Suppressor macrophage treated with lipopolysaccharide for 4 hours (primary cell): Measurements from ENCODE around the gene FBLN1.
"Not testable (repeated sequence)": the region's sequence is repeated elsewhere in the genome, so short reads cannot be mapped to it uniquely, and the experiment has no call there.

Experiments used
- DNase-seq: peaks from one replicate; pipeline ENCODE4 v3.0.0-alpha.2; 2020

FBLN1 gene

GRCh38 chr22:45477366-45478107 lies 25.1 kb upstream of the FBLN1 start:
- DNase-seq, result no peak

GRCh38 chr22:45478108-45478771 lies 24.4 kb upstream of the FBLN1 start:
- no peak for DNase-seq

- DNase-seq, result no peak
Observed at GRCh38 chr22:45480717-45481116, 22.0 kb upstream of the FBLN1 start.

- no peak for DNase-seq
Observed at GRCh38 chr22:45481661-45482060, 21.0 kb upstream of the FBLN1 start.

GRCh38 chr22:45482169-45482568 lies 20.5 kb upstream of the FBLN1 start:
- no peak for DNase-seq

GRCh38 chr22:45483319-45483718 lies 19.4 kb upstream of the FBLN1 start:
- no peak for DNase-seq

GRCh38 chr22:45483918-45484499 lies 18.7 kb upstream of the FBLN1 start:
- DNase-seq, result no peak

- no peak for DNase-seq
Observed at GRCh38 chr22:45484742-45485141, 17.9 kb upstream of the FBLN1 start.

GRCh38 chr22:45485261-45485660 lies 17.4 kb upstream of the FBLN1 start:
- no peak for DNase-seq

- no peak for DNase-seq
Observed at GRCh38 chr22:45488764-45489370, 13.8 kb upstream of the FBLN1 start.

- no peak for DNase-seq
Observed at GRCh38 chr22:45490836-45491235, 11.8 kb upstream of the FBLN1 start.

GRCh38 chr22:45491841-45492240 lies 10.8 kb upstream of the FBLN1 start:
- DNase-seq, result no peak

- DNase-seq, result no peak
Observed at GRCh38 chr22:45493286-45493771, 9.4 kb upstream of the FBLN1 start.

- not testable (repeated sequence) for DNase-seq
Observed at GRCh38 chr22:45494306-45494705, 8.4 kb upstream of the FBLN1 start.

GRCh38 chr22:45495616-45496015 lies 7.1 kb upstream of the FBLN1 start:
- not testable (repeated sequence) for DNase-seq

GRCh38 chr22:45496451-45496941 lies 6.2 kb upstream of the FBLN1 start:
- no peak for DNase-seq

GRCh38 chr22:45497351-45498145 lies 5.1 kb upstream of the FBLN1 start:
- DNase-seq, result no peak

GRCh38 chr22:45499746-45500145 lies 2.9 kb upstream of the FBLN1 start:
- no peak for DNase-seq

- DNase-seq, result no peak
Observed at GRCh38 chr22:45503050-45503815, 550 bp downstream of the FBLN1 start.

GRCh38 chr22:45503816-45504372 lies 1.2 kb downstream of the FBLN1 start:
- DNase-seq, result no peak
